ENCODE measurements around the gene CERK.

Gene CERK

DNA sequence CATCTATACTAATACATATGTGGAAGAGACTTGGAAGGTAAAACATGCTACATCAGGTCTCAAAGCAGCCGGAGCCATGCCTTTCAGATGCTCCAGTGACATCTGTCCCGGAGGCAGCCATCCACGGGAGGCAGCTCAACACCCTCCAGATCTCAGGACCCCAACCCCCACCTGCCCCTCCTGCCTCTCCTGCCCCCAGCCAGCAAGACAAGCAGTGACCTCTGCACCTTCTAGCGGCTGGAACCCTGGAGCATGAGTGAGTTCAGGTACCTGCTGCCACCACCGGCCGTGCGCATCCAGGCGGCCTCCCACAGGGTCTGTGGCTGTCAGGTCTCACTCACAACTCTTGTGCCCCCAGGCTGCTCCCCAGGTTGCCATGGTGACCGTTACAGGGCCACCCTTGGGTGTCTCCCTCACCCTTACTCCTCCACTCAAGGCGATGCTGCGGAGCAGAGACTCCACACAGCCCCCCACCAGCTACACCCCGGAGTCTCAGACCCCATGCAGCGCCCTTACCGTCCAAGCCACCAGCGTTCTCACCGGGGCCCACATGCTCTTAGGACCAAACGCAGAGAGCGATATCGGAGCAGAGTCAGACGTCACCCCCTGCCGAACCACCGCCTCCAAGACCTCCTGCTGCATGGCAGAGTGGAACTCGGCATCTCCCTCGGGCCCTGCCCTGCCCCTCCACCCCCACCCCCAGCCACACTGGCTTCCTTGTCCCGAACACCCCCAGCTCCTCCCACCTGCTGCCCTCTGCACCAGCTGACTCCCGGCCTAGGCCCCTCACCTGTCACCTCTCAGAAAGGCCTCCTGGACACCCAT, 34.7 kb downstream of the CERK start:
- in situ Hi-C loops (cut with MboI; ENCODE audit: low sequenced_read_pairs), result no loop called here

DNA sequence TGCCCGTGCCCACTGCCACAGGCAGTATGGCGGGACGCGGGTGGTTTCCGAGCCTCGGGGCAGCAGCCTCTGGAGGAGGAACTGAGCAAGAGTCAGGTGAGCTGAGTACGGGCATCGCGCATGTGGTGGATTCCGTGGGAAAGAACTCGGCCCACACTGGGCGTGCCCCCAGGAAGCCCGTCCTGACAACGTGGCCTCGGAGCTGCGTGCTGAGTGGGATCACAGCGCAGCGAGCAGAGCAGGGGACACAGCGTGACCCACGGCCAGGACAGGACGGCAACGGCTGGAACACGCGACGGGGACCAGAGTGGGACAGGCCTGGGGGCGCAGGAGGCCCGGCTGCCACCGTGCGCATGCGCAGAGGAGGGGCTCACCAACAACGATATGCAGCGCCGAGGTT, 36.8 kb downstream of the CERK start:
- in situ Hi-C loops (cut with MboI; ENCODE audit: low sequenced_read_pairs), result no loop called here

DNA sequence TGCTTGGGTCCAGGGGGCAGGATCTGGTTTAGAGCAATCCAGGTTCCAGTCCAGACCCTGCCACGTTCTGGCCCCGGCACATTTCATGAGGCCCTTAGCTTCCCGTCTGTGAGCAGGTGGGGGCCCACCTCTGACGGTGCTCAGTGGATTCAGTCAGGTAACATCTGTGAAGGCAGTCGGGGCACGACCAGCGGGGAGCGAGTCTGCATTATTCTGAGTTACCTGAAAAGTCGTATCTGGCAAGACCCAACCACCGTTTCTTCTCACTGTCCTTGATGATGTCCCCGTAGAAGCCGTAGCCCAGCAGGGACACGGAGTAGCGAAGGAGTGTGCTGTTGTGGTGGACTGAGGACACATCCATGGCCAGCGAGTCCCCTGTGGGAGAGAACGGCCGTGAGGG, 39.0 kb downstream of the CERK start:
- in situ Hi-C loops (cut with MboI; ENCODE audit: low sequenced_read_pairs), result no loop called here

DNA sequence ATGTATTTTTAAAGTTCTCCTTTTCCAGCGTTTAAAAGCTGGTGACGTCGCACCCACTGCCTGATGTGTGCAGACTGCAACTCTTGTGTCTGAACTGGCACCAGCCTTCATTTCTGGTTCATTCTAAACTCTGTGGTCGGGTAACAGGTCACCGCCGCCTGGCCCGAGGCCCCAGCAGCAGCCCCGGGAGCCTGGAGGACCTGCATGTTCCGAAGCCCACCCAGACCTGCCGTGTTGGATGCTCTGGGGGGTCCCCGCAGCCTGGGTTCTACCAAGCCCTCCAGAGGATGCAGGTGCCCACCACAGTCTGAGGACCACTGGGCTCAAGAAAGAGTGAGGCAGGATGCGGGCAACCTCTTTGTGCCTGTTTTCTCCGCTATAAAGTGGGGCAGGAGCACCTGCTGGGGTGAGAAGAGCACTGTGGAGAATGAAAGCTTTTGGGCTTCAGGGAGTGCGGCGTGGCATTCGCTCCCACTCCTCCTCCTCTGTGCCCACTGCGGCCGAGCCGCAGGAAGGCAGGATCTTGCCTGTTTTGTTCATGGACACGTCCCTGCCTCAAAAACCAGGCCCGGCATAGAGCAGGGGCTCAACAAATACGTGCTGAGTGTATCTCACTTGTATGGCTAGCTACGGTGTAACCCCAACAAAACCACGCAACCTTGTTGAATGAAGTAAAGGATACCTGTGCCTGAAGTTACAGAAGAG, 40.1 kb downstream of the CERK start:
- in situ Hi-C loops (cut with MboI; ENCODE audit: low sequenced_read_pairs), result no loop called here

DNA sequence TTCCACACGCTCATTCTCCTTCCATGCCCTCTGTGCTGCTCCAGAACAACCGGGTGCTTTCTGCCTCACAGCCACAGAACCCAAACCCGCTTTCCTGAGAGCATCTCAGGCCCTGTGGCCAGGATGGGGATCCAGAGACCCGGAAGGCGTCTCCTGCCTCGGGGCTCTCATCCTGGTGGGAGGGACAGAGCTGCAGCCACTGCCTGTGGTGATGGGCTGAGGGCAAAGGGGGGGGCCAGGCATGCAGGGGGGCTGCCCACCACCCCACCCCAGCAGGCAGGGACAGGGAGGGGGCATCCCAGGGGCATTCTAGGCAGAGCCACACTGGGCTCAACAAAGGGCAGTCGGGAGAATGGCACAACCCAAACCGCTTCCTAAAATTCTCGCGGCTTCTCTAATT, 41.4 kb downstream of the CERK start:
- in situ Hi-C loops (cut with MboI; ENCODE audit: low sequenced_read_pairs), result no loop called here

DNA sequence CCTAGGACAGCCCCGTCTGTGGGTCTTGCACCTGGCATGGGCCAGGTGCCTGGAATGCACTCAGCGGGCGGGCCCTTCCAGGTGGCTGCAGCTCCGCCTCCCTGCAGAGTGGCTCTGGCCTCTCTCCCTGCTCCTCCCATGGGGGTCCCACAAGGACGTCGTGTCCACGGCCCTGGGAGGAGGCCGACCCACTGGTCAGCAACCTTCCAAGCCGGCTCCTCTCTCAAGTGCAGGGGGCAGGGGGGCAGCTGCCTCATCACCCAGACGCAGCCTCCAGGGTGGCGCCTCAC, 41.9 kb downstream of the CERK start:
- in situ Hi-C loops (cut with MboI; ENCODE audit: low sequenced_read_pairs), result no loop called here

DNA sequence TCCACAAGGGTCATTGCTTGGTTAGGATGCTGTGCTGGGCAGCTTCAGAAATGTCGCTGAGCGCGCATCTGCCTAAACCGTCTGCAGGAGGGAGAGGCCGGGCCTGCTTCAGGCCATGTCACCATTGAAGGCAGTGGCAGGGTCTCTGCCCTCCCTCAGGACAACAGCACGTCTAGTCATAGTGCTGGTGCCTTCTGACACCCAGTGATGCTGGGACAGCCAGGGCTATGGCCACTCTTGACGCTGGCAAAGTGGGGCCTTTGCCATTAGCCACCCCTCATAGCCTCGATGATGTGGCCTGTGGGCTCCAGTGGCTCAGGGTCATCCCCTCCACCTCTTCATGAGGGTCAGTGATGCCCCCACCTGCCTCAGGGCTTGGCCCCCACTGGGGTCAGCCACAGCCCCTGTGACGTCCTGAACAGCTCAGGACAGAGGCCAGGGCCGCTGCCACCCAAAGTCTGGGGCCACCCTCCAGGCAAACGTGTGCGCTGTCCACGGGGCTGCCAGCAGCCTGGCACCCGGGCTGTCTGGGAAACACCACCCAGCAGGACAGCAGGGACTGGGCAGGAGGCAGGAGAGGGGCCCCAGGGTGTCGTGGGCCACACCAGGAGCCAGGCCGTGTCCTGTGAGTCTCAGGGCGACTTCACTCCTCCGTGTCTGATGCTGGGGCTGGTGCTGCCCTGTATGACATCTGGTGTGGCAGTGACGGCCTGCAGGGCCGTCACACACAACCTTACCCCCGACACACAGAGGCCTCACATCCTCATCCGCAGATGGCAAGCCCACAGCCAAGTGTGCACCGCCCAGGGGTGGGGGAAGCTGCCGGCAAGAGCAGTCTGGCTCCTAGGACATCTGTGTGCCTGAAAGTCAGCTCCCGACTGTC, 42.5 kb downstream of the CERK start:
- in situ Hi-C loops (cut with MboI; ENCODE audit: low sequenced_read_pairs), result no loop called here

DNA sequence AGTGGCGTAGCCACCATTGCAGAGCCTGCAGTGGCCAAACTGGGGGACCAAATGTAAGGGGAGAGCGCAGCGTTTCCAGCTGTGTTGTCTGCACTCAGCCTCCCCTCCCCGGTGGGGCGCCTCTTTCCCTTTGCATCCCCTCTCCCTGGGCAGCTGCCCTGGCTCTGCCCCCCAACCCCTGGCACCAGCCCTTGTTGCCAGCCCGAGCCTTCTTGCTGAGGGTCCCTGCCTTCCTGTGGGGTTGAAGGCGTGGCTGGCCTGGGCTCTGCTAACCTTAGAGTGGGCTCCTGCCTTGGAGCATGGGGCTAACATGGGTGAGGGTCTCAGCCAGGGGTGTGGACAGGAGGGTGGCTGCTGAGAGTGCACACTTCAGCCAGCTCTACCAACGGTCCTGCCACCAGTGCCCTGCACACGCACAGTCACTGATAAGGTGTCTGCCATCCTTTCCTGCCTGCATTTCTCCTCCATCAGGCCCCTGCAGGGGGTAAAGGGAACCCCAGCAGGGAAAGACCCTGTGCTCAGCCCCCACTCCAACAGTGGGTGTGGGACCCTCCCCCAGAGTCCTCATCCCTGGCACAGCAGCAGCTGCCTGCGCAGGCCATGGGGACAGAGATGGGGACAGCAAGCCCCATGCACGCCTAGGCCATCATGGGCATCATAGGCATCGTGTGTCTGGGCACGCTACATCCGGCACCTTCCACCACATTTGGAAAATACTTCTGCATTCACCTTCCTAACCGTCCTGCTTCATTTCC, 43.5 kb downstream of the CERK start:
- in situ Hi-C loops (cut with MboI; ENCODE audit: low sequenced_read_pairs), result no loop called here

DNA sequence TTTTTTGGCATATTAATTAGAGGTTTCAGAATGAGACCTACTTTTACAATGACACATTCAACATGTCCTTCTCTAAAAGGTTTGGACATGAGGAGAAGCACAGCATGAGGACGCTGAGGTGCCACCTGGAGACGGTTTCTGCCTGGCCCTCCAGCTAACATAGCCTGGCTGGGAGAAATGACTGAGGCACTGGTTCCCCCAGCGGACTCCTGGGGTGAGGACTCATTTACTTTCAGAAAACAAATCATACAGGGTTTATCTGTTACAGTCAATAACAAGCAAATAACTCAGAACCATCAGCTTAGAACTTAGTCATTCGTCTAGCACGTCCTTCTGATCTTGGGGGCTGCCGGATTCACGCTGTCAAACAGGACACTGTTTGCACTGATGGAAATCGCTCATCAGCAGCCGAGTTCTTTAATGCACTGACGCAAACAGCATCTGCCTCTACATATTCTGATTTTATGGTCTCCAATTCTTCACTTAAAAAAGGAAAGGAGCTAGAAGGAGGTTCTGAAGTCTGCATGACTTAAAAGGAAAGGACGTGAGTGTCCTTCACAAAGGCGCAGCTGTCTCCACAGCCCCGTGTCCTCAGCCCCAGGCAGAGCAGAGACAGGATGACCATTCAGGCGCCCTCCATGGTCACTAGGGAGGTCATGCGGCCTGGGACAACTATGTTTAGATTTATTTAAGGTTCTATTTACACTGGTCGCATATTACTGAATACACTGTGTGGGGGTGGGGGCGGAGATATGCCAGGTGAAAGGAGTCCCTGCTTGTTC, 44.2 kb downstream of the CERK start:
- in situ Hi-C loops (cut with MboI; ENCODE audit: low sequenced_read_pairs), result no loop called here

DNA sequence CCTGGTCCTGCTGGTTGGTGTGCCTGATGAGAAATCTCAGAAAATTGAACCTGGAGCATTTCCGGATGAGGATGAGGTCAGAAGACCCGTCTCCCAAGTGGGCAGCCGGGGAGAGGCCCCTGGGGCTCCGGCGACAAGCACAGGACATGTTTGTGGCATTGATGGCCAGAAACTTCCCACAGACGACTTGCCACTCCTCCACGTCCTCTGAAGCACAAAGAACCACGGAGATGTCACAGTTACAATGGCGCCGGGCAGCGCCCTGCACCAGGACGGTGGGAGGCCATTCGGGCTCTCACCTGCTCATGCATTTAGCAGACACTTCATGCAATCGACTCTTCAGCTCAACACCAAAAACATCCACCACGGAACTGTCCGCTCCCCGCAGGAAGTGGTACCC, 46.5 kb downstream of the CERK start:
- in situ Hi-C loops (cut with MboI; ENCODE audit: low sequenced_read_pairs), result no loop called here

DNA sequence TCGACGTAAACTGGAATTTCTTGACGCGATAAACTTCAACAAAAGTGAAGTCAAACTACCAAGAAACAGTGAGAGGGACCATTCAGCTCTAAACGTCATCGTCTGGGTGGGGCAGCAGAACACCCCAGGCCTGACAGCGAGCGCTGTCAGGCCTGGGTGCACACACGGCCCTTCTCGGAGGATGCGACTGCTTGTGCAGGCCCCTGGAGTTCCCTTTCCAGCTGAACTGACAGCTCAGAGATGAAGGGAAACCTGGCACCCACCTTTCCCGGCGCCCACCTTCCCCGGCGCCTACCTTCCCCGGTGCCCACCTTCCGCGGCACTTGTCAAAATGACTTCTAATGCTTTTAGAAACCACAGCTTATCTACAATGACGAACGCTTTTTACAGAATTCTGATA, 47.9 kb downstream of the CERK start:
- in situ Hi-C loops (cut with MboI; ENCODE audit: low sequenced_read_pairs), result no loop called here

DNA sequence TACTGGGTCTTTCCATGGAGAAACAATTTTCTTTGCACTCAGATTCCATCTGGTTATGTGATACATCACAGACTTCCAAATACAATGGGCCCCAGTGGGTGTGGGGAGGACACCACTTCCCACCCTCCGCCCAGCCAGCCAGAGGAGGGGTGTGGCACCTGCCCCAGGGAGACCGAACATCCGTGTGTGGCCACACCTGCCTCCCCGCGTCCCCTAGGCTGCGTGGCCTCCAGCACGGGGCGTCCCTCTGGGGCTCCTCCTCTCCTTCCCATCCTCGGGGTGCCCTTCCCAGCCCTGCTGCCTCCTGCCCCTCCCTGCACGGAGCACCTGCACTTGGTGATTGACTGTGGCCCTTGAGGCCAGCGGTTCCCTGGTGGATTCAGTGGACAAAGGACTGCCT, 49.1 kb downstream of the CERK start:
- in situ Hi-C loops (cut with MboI; ENCODE audit: low sequenced_read_pairs), result no loop called here

DNA sequence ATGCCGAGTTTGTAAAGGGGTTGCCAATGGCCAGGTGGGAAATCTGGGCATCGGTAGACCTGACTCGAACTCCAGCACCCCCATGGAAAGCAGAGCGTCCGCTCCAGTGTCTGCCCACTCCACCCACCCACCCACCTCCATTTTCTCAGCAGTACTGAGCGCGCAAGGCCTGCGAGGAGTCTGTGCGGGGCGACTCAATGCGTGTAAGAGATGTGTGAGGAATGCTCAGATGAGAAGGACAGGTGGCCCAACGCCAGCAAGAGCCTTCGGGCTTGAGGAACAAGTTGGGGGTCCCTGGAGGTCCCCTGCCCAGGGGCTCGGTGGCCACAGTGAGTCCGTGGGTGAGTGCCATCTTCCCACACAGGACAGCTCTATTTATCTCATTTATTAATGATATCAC, 50.6 kb downstream of the CERK start:
- in situ Hi-C loops (cut with MboI; ENCODE audit: low sequenced_read_pairs), result no loop called here

DNA sequence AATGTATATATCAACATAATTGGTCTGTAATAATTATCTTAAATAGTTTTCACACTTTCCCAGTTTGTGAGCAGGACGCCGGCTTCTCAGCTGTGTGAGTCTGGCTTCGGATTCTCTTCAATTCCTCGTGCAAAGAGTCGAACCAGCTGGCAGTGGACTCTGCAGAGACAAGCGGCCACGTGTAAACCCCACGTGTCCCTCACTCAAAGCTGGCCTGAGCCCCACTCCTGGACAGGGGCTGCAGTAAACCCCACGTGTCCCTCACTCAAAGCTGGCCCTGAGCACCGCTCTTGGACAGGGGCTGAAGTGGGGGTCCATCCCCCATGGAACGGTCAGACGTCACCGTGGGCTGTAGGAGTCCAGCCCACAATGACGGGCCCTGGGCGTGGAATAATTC, 51.0 kb downstream of the CERK start:
- in situ Hi-C loops (cut with MboI; ENCODE audit: low sequenced_read_pairs), result no loop called here

DNA sequence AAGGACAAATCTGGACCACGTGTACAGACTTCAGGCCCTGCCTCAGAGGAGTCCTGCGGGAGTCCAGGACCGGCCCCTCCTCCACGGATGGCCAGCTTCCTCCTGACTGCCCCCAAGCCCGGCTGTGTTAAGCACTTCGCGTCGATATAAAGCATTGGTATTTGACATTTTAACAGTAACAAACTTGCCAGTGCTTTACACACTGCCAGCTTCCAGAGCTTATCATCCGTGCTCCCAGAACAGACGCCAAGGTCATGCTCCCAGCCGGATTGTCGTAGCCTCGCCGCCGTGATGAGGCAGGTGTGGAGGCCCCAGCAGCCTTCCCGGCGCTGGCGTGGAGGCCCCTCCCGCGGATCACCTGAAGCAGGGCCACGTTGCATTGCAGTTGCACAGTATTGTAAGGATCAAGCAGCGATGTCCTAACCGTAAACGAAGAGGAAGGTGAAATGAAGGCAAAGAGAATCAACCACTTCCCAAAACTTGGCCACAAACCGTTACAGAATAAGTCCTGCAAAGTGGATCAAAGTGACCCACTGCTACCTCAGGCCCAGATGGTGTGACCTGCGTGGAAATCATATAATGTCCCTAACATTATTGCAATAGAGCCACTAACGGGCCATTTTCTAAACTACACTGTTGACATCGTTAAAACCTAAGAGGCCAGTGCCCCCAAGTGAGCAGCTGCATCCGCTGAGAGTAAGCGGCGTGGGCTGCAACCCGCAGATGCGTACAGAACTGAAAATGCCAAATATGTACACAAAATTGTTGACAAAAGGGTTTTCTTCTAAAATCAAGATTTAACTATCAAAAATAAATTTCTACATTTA, 51.6 kb downstream of the CERK start:
- in situ Hi-C loops (cut with MboI; ENCODE audit: low sequenced_read_pairs), result no loop called here

DNA sequence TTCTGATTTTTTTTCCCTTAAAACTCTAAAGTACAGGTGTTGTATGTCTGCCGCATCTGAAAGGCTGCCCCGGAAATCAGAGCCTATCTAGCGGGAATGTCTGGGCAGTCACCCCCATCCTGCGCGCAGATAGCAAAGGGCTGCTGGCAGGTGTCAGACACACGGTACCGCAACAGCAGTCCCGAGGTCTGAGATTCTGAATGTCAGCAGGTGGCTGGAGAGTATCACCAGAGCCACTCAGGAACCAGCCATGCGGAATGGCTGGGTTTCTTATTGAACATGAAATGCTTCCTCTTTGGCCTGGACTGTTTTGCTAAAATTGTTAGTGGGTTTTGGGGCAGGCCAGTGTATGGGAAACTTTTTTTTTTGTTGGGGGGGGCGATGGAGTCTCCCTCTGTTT, 53.3 kb downstream of the CERK start:
- in situ Hi-C loops (cut with MboI; ENCODE audit: low sequenced_read_pairs), result no loop called here

DNA sequence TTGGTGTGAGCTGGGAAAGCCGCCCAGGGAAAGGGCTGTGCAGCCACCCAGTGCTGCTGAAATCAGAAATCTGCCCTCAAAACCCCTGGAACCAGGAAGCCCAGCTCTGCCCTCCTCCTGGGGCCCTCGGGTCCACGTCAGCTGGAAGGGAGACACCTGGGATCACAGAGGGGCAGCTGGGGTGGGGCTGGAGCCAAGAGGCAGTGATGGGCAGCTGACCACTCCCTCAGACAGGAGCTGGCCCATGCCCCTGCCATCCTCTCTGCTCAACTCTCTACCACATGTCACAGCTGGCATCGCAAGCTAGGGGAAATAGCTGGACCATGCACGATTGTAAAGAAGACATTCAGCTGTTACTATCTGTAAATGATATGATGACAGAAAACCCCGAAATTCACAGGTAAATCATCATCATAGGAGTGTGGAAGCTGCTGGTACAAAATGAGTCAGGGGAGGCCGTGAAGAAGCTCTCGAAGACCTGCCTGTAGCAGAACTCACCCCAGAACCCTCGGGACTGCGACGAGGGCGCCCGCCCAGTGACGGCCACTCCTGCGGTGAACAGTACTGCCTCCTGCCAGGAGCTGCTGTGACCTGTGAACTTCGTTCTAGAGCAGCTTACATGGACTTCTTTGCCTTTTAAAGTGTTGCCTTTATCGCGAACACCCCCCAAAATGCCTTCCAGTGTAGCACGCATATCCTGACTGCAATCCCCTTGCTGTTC, 55.9 kb downstream of the CERK start:
- in situ Hi-C loops (cut with MboI; ENCODE audit: low sequenced_read_pairs), result no loop called here

DNA sequence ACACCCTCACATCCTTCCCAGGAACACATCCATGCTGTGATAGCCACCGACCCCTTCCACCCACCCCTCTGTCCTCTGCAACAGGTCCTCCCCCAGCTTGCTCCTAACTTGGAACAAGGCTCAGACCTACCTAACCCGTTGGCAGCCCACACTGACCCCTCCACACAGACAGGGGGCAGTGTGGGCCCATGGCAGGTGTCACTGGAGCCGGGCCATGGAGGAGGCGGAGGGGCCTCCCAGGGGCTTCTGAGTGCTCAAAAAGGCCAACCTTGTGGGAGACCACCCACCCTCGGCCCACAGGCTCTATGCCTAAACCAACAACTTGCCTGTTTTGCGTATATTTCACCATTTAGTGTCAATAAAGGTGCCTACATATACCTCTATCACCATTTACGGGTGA, 57.0 kb downstream of the CERK start:
- in situ Hi-C loops (cut with MboI; ENCODE audit: low sequenced_read_pairs), result no loop called here

DNA sequence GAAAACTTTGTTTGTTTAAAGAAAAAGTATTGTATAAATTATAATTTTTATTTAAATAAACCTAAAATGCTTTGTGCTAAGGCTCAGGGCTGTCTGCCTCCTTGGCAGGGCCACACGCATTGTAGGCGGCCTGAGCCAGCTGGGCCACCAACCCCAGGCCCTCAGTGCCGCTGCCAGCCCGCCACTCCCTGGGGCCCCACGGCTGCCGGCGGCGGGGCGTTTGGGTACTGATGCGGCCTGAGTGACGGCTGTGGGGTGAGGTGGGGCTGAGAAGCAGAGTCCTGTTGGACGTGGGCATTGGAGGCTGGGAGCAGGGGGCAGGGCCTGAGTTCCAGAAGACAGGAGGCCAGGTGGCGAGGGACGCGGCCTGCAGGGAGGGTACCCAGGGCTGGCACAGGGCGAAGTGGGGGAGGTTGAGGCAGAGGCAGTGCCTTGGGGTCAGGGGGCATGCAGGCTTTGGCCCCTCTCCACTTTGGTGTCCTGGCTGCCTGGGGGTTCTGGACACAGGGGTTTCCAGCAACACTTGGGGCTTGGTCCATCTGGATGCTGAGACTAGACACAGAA, 58.3 kb downstream of the CERK start:
- in situ Hi-C loops (cut with MboI; ENCODE audit: low sequenced_read_pairs), result no loop called here
